ENCODE measurements around the gene APBA2.

APBA2 gene

DNA sequence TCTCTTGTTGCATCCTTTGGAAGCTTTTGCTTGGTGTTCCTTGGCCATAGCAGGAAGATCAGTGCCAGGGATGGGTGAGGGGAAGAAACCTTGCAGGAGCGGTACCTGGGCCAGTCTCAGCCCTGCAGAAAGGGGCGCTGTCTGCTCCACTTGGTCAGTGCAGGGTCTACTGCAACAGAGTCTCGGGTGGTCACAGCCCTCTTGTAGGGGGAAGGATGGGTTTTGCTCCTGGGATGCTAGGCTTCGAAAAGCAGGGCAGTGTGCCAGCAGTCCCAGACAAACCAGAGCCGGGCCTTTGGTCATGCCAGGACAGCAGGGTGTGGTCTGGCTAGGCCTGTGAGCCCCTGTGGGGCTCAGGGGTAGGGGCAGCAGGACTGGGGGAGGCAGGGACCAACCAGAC is 186.7 kb downstream of the APBA2 start:
- TF ChIP-seq, protein P1, sequence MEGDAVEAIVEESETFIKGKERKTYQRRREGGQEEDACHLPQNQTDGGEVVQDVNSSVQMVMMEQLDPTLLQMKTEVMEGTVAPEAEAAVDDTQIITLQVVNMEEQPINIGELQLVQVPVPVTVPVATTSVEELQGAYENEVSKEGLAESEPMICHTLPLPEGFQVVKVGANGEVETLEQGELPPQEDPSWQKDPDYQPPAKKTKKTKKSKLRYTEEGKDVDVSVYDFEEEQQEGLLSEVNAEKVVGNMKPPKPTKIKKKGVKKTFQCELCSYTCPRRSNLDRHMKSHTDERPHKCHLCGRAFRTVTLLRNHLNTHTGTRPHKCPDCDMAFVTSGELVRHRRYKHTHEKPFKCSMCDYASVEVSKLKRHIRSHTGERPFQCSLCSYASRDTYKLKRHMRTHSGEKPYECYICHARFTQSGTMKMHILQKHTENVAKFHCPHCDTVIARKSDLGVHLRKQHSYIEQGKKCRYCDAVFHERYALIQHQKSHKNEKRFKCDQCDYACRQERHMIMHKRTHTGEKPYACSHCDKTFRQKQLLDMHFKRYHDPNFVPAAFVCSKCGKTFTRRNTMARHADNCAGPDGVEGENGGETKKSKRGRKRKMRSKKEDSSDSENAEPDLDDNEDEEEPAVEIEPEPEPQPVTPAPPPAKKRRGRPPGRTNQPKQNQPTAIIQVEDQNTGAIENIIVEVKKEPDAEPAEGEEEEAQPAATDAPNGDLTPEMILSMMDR (IDR thresholded peaks at IDR 0.05; ENCODE audit: extremely low read depth, missing control alignments): no peak
- no peak for DNase-seq (ENCODE audit: low spot score)

DNA sequence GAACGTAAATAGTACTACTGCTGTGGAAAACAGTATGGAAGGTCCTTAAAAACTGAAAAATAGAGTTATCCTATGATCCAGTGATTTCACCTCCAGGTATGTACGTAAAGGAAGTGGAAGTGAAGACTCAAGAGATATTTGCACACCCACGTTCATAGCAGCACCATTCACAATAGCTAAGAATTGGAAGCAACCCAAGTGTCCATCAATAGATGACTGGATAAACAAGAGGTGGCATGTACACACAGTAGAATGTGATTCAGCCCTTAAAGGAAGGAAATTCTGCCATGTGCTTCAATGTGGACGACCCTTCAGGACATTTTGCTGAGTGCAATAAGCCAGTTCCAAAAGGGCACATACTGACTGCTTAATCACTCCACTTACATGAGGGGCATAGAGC is 188.3 kb downstream of the APBA2 start:
- no peak for DNase-seq (ENCODE audit: low spot score)
- TF ChIP-seq, protein P1 (IDR thresholded peaks at IDR 0.05; ENCODE audit: extremely low read depth, missing control alignments): no peak

DNA sequence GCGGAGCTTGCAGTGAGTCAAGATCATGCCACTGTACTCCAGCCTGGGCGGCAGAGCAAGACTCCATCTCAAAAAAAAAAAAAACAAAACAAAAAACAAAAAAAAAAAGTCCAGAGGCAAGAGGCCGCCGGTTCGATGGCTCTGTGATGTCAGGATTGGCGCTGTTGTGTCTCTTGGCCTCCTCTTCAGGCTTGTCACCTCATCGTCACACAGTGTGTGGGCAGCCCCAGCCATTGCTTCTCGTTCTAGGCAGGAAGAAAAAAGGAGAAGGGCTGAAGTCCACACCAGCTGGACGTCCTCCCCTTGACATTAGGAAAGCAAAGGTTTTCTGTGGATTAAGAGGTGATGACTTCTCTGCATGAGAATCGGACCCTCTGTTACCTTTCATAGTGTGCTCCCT is 192.8 kb downstream of the APBA2 start:
- TF ChIP-seq, protein P1 (IDR thresholded peaks at IDR 0.05; ENCODE audit: extremely low read depth, missing control alignments): no peak
- no peak for DNase-seq (ENCODE audit: low spot score)

DNA sequence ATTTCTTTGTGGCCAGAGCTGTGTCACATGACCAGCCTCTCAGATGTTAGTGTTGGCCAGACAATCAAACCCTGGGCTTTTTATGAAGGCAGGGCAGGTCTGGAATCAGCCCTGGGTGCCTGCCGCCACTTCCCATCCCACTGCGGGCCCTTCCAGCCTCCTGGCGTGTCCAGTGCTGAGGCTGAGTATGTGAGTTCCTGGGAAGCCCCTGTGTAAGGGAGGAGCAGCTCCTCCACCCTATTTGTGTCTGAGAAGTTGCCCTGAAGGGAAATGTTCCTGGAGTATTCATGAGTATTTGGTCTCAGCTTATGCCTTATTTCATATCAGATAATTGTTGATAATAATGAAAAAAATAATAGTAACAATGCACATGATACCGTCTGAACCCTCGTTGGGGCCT is 193.7 kb downstream of the APBA2 start:
- TF ChIP-seq, protein P1 (IDR thresholded peaks at IDR 0.05; ENCODE audit: extremely low read depth, missing control alignments): no peak
- DNase-seq (ENCODE audit: low spot score): no peak

DNA sequence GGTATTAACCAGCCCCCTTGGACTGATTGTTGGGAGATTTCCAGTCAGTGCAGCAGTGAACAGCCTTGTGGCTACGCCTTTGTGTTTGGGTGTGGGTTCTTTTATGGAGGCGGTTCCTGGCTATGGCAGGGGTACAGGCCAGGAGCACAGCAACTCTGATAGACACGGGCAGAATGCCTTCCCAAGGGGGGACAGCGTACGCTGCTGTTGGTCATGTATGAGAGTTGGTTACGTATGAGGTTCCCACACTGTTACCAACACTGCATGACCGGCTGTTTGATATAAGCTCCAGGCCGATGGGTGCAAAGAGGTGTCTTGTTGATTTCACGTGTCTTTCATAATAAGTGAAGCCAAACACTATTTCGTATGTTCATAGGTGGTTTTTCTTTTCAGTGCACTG is 196.0 kb downstream of the APBA2 start:
- TF ChIP-seq, protein P1 (IDR thresholded peaks at IDR 0.05; ENCODE audit: extremely low read depth, missing control alignments): no peak
- no peak for DNase-seq (ENCODE audit: low spot score)

DNA sequence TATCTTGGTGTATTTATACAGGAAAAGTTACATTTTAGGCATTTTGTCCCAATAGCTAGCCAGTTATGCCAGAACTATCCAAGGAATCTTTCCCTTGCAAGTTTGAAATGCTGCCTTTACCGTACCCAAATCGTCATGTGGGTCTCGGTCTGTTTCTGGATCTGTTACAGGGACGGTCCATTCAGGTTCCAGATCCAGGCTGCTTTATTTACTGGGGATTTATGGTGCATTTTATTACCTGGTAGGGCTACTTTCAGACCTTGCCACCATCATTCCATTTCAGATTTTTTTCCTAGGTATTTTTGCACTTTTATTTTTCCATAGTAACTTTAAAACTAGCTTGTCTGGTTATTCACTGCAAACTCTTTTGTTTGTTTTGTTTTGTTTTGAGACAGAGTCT is 197.4 kb downstream of the APBA2 start:
- TF ChIP-seq, protein P1 (IDR thresholded peaks at IDR 0.05; ENCODE audit: extremely low read depth, missing control alignments): no peak
- no peak for DNase-seq (ENCODE audit: low spot score)

DNA sequence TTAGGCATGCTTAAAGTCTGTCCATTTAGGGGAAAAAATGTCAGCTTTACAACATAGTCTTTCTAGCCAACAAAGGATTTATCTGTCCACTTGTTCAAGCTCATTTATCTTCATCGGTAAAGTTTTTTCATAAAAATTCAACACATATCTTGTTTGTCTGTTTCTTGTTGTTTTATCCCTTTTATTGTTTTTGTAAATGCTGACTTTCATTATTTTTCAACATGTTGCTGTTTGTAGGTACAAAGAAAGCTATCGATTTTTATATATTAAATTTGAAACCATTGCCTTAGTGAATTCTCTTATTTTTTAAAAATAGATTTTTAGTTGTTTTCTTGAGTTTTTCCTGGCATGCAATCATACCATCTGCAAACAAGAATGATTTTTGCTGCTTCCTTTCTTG is 198.1 kb downstream of the APBA2 start:
- DNase-seq (ENCODE audit: low spot score): no peak
- TF ChIP-seq, protein P1 (IDR thresholded peaks at IDR 0.05; ENCODE audit: extremely low read depth, missing control alignments): no peak

Data from GM20000 (cell line).